Ishikawa (cell line): ENCODE measurements around the gene OR51L1.

ENCODE experiments used
- CEBPB ChIP-seq: IDR thresholded peaks from 2 replicates; pipeline ENCODE4 v1.6.1; 2012
- CREB1 ChIP-seq: IDR thresholded peaks from 2 replicates; pipeline ENCODE4 v1.6.1; 2012; ENCODE audit warnings: low read depth
- EGR1 ChIP-seq: IDR thresholded peaks from 2 replicates; pipeline ENCODE4 v1.6.1; 2012
- EP300 ChIP-seq: IDR thresholded peaks from 2 replicates; pipeline ENCODE4 v1.6.1; 2012; ENCODE audit warnings: borderline replicate concordance
- FOXM1 ChIP-seq: IDR thresholded peaks from 2 replicates; pipeline ENCODE4 v1.6.1; 2012; ENCODE audit warnings: low read depth, borderline replicate concordance
- MAX ChIP-seq: IDR thresholded peaks from 2 replicates; pipeline ENCODE4 v1.6.1; 2012
- TAF1 ChIP-seq: IDR thresholded peaks from 2 replicates; pipeline ENCODE4 v1.6.1; 2012; ENCODE audit warnings: low read depth, mild to moderate bottlenecking
- TEAD4 ChIP-seq: IDR thresholded peaks from 2 replicates; pipeline ENCODE4 v1.6.1; 2012
- YY1 ChIP-seq: IDR thresholded peaks from 2 replicates; pipeline ENCODE4 v1.6.1; 2012; ENCODE audit warnings: low read depth
- TF ChIP-seq, protein P1 (sequence below): IDR thresholded peaks from 2 replicates; pipeline ENCODE4 v1.6.1; 2012; ENCODE audit warnings: low read depth, mild to moderate bottlenecking

- TF ChIP-seq EGR1 (no peak), MAX (no peak), CEBPB (no peak), YY1 (no peak), TEAD4 (no peak), CREB1 (no peak), EP300 (no peak), FOXM1 (no peak), TAF1 (no peak)
- TF ChIP-seq, protein P1, sequence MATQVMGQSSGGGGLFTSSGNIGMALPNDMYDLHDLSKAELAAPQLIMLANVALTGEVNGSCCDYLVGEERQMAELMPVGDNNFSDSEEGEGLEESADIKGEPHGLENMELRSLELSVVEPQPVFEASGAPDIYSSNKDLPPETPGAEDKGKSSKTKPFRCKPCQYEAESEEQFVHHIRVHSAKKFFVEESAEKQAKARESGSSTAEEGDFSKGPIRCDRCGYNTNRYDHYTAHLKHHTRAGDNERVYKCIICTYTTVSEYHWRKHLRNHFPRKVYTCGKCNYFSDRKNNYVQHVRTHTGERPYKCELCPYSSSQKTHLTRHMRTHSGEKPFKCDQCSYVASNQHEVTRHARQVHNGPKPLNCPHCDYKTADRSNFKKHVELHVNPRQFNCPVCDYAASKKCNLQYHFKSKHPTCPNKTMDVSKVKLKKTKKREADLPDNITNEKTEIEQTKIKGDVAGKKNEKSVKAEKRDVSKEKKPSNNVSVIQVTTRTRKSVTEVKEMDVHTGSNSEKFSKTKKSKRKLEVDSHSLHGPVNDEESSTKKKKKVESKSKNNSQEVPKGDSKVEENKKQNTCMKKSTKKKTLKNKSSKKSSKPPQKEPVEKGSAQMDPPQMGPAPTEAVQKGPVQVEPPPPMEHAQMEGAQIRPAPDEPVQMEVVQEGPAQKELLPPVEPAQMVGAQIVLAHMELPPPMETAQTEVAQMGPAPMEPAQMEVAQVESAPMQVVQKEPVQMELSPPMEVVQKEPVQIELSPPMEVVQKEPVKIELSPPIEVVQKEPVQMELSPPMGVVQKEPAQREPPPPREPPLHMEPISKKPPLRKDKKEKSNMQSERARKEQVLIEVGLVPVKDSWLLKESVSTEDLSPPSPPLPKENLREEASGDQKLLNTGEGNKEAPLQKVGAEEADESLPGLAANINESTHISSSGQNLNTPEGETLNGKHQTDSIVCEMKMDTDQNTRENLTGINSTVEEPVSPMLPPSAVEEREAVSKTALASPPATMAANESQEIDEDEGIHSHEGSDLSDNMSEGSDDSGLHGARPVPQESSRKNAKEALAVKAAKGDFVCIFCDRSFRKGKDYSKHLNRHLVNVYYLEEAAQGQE, result no peak
These were observed 10.8 kb upstream of the OR51L1 start for GRCh38 chr11:4983841-4984240.
